ENCODE measurements around the gene MEN1. TPM values are rescaled to one million over a fixed set of nuclear protein-coding genes. Genes with fewer than 3 reads are reported as not detected.

Gene MEN1
- total RNA-seq, 2 experiments from 2014 or later = 25.8 to 29.0 TPM

DNA sequence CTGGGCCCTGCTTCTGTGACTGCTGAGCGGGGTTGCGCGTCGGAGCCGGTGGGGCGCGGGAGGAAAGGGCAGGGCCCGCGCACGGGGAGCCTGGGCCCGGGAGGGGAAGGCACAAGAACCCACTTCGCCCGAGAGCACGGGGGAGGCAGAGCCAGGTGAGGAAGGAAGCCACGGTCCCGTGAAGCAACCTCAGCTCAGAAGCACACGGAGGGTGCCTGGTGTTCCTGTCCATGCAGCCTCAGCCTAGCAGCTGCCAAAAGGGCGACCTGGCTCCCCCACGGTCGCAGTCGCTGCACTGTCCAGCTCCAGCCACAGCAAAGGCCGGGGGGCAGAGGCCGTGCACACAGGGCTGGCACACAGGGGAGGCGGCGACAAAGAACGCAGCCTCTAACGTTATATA is 43.4 kb upstream of the MEN1 start:
- intact Hi-C loops (cut with micrococcal nuclease) = no loop called here
- H3K27ac Mint-ChIP-seq = peak overlapping the region; percentile 89
- peaks cover 91% of the 10 kb centered on the region for H3K4me1 Mint-ChIP-seq (ENCODE audit: low read depth)
- DNase-seq (no peak), ATAC-seq (no peak)
- H3K36me3 Mint-ChIP-seq (ENCODE audit: low read depth) = peaks cover 51% of the 10 kb centered on the region
- no peaks in the 10 kb centered on the region for H3K9me3 Mint-ChIP-seq
- ChIA-PET CTCF (interaction anchor here (1.6 to 28.9 kb wide), 3 partner anchors 9 to 33 kb away, joined by 6 to 1168 read pairs (median 316); partner anchors contain the start of genes CDC42BPG and EHD1), POLR2A (interaction anchor here (0.6 to 26.2 kb wide), 8 partner anchors 10 to 268 kb away, joined by 3 to 768 read pairs (median 3); partner anchors contain the start of genes CDCA5, EHD1, FAU and MRPL49)
- H3K4me3 Mint-ChIP-seq = peak overlapping the region; percentile 33
- TF ChIP-seq, protein P1, sequence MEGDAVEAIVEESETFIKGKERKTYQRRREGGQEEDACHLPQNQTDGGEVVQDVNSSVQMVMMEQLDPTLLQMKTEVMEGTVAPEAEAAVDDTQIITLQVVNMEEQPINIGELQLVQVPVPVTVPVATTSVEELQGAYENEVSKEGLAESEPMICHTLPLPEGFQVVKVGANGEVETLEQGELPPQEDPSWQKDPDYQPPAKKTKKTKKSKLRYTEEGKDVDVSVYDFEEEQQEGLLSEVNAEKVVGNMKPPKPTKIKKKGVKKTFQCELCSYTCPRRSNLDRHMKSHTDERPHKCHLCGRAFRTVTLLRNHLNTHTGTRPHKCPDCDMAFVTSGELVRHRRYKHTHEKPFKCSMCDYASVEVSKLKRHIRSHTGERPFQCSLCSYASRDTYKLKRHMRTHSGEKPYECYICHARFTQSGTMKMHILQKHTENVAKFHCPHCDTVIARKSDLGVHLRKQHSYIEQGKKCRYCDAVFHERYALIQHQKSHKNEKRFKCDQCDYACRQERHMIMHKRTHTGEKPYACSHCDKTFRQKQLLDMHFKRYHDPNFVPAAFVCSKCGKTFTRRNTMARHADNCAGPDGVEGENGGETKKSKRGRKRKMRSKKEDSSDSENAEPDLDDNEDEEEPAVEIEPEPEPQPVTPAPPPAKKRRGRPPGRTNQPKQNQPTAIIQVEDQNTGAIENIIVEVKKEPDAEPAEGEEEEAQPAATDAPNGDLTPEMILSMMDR (IDR thresholded peaks at IDR 0.05) = no peak
- no peaks in the 10 kb centered on the region for H3K27me3 Mint-ChIP-seq

DNA sequence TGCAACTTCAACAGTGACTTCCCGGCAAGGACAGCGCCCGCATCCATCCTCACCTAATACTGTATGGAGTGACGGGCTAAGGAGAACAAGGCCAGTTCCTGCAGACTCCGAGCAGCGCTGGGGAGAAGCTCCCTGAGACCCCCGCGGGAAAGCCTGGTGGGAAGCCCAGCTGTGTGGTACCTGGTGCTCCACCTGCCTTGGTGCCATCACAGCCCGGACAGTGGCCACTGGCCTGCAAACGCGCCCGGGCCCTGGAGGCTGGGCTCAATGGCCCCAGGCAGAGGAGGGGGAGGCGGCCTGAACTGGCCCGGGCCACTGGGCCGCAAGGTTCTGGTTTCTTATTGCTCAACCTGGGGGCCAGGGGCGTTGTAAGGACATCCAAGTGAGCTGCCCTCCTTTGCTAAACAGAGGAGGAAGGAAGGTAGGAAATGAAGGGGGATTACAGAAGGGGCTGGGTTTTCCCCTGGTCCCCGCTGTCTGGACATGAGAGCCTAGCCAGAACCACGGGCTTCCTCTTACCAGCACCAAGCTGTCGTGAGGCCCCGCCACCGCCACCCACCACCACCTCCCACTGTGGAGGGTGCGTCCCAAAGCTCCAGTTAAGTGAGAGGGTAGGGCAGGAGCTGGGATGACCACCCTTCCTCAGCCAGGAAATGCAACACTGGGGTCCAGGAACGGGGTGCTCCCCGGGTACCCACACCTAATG is 42.6 kb upstream of the MEN1 start:
- Mint-ChIP-seq H3K36me3 (ENCODE audit: low read depth) (peaks cover 45% of the 10 kb centered on the region), H3K27ac (peak overlapping the region; percentile 88), H3K4me1 (ENCODE audit: low read depth) (peaks cover 92% of the 10 kb centered on the region), H3K27me3 (no peaks in the 10 kb centered on the region), H3K9me3 (no peaks in the 10 kb centered on the region), H3K4me3 (peak overlapping the region; percentile 33)
- TF ChIP-seq, protein P1 (IDR thresholded peaks at IDR 0.05) = no peak
- intact Hi-C loops (cut with micrococcal nuclease) = no loop called here
- DNase-seq = no peak
- no peak for ATAC-seq
- CTCF ChIA-PET = interaction anchor here (1.6 to 28.9 kb wide), 3 partner anchors 9 to 33 kb away, joined by 6 to 1168 read pairs (median 316); partner anchors contain the start of genes CDC42BPG and EHD1
- POLR2A ChIA-PET = interaction anchor here (0.6 to 26.2 kb wide), 9 partner anchors 10 to 269 kb away, joined by 3 to 768 read pairs (median 3); partner anchors contain the start of genes CDCA5, EHD1, FAU and MRPL49

DNA sequence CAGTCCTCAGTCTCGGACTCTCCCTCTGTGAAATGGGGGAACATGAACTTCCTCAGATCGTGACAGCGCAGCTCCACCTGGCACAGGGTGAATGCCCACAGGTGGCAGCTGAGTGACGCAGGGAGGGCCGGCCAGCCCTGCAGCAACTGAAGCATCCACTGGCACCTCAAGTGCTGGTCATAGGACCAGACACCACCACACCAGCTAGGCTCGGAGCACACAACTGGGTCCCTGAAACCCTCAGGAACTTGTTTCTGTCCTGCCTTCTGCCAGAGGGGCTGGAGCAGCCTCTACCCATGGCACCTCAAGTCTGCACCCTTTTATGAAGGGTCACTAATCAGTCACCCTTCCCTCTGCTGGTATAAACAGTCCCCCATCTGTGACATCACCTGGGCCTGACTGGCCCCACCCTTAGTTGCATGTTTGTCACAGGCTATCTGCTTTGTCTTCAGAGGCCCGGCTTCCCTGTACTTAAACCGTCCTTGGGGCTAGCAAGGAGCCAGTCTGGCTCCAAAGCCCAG is 41.5 kb upstream of the MEN1 start:
- ChIA-PET POLR2A (interaction anchor here (1.2 to 26.2 kb wide), 4 partner anchors 12 to 42 kb away, joined by 3 to 768 read pairs (median 162); partner anchors contain the start of gene EHD1), CTCF (interaction anchor here (18.5 to 28.9 kb wide), 2 partner anchors 12 to 35 kb away, joined by 316 to 1168 read pairs; partner anchors contain the start of gene EHD1)
- Mint-ChIP-seq H3K27ac (peak overlapping the region; percentile 88), H3K4me3 (peak overlapping the region; percentile 35), H3K9me3 (no peaks in the 10 kb centered on the region), H3K27me3 (no peaks in the 10 kb centered on the region), H3K4me1 (ENCODE audit: low read depth) (peaks cover 91% of the 10 kb centered on the region), H3K36me3 (ENCODE audit: low read depth) (peaks cover 39% of the 10 kb centered on the region)
- TF ChIP-seq, protein P1 (IDR thresholded peaks at IDR 0.05) = no peak
- ATAC-seq (peak; percentile 10), DNase-seq (peak; percentile 61)
- intact Hi-C loops (cut with micrococcal nuclease) = no loop called here

DNA sequence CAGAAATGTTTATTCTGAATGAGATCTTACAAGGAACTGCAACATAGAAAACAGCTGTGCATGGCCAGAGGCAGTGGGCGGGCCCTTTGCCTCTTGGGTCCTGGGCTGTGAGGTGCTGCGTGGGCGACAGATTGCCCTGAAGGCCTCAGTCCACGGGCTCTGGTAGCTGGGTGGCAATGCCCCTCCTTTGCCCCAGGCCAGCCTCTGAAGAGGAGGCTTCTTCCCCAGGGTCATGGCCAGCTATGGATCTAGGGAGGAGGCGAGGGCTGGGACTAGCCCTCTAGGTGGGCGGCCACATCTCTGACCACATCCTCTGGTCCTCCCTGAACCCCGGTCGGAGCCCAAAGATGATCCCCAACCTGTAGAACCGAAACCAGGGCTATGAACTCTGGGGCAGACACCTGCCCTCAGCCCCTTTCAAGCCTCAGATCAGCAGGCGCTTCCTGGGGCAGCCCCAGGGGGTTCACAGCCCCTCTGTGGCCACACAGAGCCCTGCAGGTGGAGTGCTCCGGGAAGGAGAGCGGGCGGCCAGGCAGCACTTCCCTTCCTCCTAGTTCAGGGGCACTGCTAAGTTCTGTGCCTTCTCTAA is 40.7 kb upstream of the MEN1 start:
- Mint-ChIP-seq H3K4me1 (ENCODE audit: low read depth) (peaks cover 82% of the 10 kb centered on the region), H3K9me3 (no peaks in the 10 kb centered on the region), H3K27me3 (no peaks in the 10 kb centered on the region), H3K27ac (peak overlapping the region; percentile 88), H3K4me3 (peak overlapping the region; percentile 35), H3K36me3 (ENCODE audit: low read depth) (peaks cover 32% of the 10 kb centered on the region)
- TF ChIP-seq, protein P1 (IDR thresholded peaks at IDR 0.05) = no peak
- CTCF ChIA-PET = interaction anchor here (18.5 to 28.9 kb wide), 2 partner anchors 13 to 35 kb away, joined by 316 to 1168 read pairs; partner anchors contain the start of gene EHD1
- intact Hi-C loops (cut with micrococcal nuclease) = no loop called here
- POLR2A ChIA-PET = interaction anchor here (0.7 to 26.2 kb wide), 5 partner anchors 12 to 65 kb away, joined by 3 to 768 read pairs (median 3); partner anchors contain the start of gene EHD1
- peak; percentile 86 for DNase-seq
- peak; percentile 68 for ATAC-seq

Measured in activated CD8-positive, alpha-beta T cell treated with anti-CD3 and anti-CD28 coated beads for 36 hours (primary cell).